Measurements from ENCODE around the gene TCF4.

The TCF4 gene

DNA sequence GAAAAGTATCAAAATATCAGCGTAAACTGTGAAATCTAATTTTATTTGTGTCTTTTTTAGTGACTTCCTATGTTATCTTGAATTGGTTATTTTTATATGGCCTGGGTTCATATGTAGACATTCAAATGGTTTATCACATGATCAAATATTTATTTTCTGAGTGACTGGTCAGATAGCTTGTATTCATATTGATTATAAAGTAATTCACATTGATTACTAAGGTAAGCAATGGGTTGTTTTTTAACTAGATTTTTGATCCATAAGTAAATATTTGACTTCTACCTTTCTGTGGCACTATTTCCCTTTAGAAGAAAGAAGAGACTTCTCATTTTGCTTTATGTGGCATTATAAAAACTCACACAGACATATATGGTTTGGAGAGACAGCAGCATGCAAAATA is 260.5 kb downstream of the TCF4 start (continued):
- TF ChIP-seq KLF8 (tag by site-specific recombination; IDR thresholded peaks at IDR 0.05) (no peak), ZNF707 (tag by site-specific recombination; IDR thresholded peaks at IDR 0.05) (no peak), IKZF3 (tag by site-specific recombination; IDR thresholded peaks at IDR 0.05) (no peak), ZNF521 (tag by site-specific recombination; IDR thresholded peaks at IDR 0.05) (no peak), ZNF248 (tag by site-specific recombination; IDR thresholded peaks at IDR 0.05) (no peak), ZNF362 (tag by site-specific recombination; IDR thresholded peaks at IDR 0.05) (no peak), SCRT1 (tag by site-specific recombination; IDR thresholded peaks at IDR 0.05; ENCODE audit: borderline replicate concordance) (no peak), ZNF221 (tag by site-specific recombination; IDR thresholded peaks at IDR 0.05; ENCODE audit: borderline replicate concordance) (no peak), ZNF623 (tag by site-specific recombination; IDR thresholded peaks at IDR 0.05) (no peak)

- Histone ChIP-seq H3K36me3 (ENCODE audit: control insufficient read depth in 2 of 2, insufficient read depth in 1 of 2, low read length in 2 of 2) (no peaks in the 10 kb centered on the region), H3K9me3 (ENCODE audit: control insufficient read depth, insufficient read depth, low read depth, low read length) (no peaks in the 10 kb centered on the region), H3K4me1 (ENCODE audit: control insufficient read depth, insufficient read depth, low read length) (peaks cover 24% of the 10 kb centered on the region), H3K27ac (ENCODE audit: extremely low read depth, low read depth, low read length) (no peak overlapping the region), H3K4me3 (ENCODE audit: low read depth, low read length) (no peak overlapping the region)
- TF ChIP-seq ZNF121 (tag by site-specific recombination; IDR thresholded peaks at IDR 0.05) (no peak), ZNF544 (tag by site-specific recombination; IDR thresholded peaks at IDR 0.05) (no peak), ZNF362 (tag by site-specific recombination; IDR thresholded peaks at IDR 0.05) (peak; percentile 40; the same call in 1 of the 2 replicates)
- CTCF ChIA-PET = interaction anchor here (2.4 kb wide), 1 partner anchor 92 kb away, joined by 7 read pairs; no protein-coding TSS in a partner anchor
- POLR2A ChIA-PET = interaction anchor here (0.6 kb wide), 1 partner anchor 35 kb away, joined by 3 read pairs; no protein-coding TSS in a partner anchor
Observed at GRCh38 chr18:55326134-55326533, 261.9 kb downstream of the TCF4 start.

DNA sequence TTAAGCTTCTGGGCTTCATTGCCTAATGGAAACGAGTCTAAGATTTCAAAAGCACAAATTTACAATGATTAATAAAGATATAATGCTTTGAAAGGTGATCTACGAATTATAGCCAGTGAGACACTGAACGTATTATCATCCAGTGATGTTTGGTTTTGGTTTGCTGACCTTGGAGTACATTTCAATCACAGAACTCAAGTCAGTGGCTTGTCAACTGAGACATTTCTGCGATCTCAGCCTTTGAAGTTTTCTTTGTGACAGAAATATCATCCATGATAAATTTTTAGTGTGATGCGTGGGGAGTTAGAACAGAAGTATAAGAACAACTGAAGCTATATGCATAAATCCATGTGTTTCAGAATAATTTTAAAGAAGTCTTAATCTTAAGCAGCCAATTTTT is 263.8 kb downstream of the TCF4 start:
- Histone ChIP-seq H3K4me1 (ENCODE audit: control insufficient read depth, insufficient read depth, low read length) (peaks cover 34% of the 10 kb centered on the region), H3K4me3 (ENCODE audit: low read depth, low read length) (no peak overlapping the region), H3K9me3 (ENCODE audit: control insufficient read depth, insufficient read depth, low read depth, low read length) (no peaks in the 10 kb centered on the region), H3K36me3 (ENCODE audit: control insufficient read depth in 2 of 2, insufficient read depth in 1 of 2, low read length in 2 of 2) (no peaks in the 10 kb centered on the region), H3K27ac (ENCODE audit: extremely low read depth, low read depth, low read length) (no peak overlapping the region)
- ChIA-PET POLR2A (no interaction called here), CTCF (interaction anchor here (0.6 to 2.4 kb wide), 2 partner anchors 19 to 170 kb away, joined by 3 to 7 read pairs; no protein-coding TSS in a partner anchor)
- TF ChIP-seq, protein P1, sequence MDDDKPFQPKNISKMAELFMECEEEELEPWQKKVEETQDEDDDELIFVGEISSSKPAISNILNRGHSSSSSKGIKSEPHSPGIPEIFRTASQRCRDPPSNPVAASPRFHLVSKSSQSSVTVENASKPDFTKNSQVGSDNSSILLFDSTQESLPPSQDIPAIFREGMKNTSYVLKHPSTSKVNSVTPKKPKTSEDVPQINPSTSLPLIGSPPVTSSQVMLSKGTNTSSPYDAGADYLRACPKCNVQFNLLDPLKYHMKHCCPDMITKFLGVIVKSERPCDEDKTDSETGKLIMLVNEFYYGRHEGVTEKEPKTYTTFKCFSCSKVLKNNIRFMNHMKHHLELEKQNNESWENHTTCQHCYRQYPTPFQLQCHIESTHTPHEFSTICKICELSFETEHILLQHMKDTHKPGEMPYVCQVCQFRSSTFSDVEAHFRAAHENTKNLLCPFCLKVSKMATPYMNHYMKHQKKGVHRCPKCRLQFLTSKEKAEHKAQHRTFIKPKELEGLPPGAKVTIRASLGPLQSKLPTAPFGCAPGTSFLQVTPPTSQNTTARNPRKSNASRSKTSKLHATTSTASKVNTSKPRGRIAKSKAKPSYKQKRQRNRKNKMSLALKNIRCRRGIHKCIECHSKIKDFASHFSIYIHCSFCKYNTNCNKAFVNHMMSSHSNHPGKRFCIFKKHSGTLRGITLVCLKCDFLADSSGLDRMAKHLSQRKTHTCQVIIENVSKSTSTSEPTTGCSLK (tag by site-specific recombination; IDR thresholded peaks at IDR 0.05) = no peak
- TF ChIP-seq GLIS1 (tag by site-specific recombination; IDR thresholded peaks at IDR 0.05) (no peak), ZNF221 (tag by site-specific recombination; IDR thresholded peaks at IDR 0.05; ENCODE audit: borderline replicate concordance) (no peak), INSM2 (tag by site-specific recombination; IDR thresholded peaks at IDR 0.05) (no peak), ZNF394 (tag by site-specific recombination; IDR thresholded peaks at IDR 0.05; ENCODE audit: borderline replicate concordance) (no peak), HOXA7 (CRISPR knock-in tag; IDR thresholded peaks at IDR 0.05; ENCODE audit: borderline replicate concordance) (no peak), ZNF112 (tag by site-specific recombination; IDR thresholded peaks at IDR 0.05) (no peak)
- TF ChIP-seq, protein P2, sequence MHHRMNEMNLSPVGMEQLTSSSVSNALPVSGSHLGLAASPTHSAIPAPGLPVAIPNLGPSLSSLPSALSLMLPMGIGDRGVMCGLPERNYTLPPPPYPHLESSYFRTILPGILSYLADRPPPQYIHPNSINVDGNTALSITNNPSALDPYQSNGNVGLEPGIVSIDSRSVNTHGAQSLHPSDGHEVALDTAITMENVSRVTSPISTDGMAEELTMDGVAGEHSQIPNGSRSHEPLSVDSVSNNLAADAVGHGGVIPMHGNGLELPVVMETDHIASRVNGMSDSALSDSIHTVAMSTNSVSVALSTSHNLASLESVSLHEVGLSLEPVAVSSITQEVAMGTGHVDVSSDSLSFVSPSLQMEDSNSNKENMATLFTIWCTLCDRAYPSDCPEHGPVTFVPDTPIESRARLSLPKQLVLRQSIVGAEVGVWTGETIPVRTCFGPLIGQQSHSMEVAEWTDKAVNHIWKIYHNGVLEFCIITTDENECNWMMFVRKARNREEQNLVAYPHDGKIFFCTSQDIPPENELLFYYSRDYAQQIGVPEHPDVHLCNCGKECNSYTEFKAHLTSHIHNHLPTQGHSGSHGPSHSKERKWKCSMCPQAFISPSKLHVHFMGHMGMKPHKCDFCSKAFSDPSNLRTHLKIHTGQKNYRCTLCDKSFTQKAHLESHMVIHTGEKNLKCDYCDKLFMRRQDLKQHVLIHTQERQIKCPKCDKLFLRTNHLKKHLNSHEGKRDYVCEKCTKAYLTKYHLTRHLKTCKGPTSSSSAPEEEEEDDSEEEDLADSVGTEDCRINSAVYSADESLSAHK (tag by site-specific recombination; IDR thresholded peaks at IDR 0.05) = no peak
- TF ChIP-seq, protein P3, sequence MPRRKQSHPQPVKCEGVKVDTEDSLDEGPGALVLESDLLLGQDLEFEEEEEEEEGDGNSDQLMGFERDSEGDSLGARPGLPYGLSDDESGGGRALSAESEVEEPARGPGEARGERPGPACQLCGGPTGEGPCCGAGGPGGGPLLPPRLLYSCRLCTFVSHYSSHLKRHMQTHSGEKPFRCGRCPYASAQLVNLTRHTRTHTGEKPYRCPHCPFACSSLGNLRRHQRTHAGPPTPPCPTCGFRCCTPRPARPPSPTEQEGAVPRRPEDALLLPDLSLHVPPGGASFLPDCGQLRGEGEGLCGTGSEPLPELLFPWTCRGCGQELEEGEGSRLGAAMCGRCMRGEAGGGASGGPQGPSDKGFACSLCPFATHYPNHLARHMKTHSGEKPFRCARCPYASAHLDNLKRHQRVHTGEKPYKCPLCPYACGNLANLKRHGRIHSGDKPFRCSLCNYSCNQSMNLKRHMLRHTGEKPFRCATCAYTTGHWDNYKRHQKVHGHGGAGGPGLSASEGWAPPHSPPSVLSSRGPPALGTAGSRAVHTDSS (tag by site-specific recombination; IDR thresholded peaks at IDR 0.05) = no peak
